NCI-H2029 (cell line): ENCODE results near the gene RAB11FIP4.
A peak's percentile ranks its signal among the peaks of the same experiment; 100 is the strongest.

ENCODE experiments used
- DNase-seq: peaks from one replicate; lab custom pipeline; 2025; lab: John Stamatoyannopoulos, UW

RAB11FIP4 gene

GRCh38 chr17:31499771-31500554 lies 108.5 kb downstream of the RAB11FIP4 start:
- no peak for DNase-seq

DNA sequence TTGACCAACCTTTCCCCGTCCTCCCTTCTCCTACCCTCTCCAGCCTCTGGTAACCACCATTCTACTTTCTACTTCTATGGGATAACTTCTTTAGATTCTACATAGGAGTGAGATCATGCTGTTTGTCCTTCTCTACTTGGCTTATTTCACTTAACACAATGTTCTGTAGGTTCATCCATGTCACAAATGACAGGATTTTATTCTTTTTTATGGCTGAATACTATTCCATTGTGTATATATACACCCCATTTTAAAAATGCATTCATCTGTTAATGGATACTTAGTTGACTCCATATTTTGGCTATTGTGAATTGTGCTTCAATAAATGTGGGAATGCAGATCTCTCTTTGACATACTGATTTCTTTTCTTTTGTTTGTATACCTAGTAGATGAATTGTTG lies 115.0 kb downstream of the RAB11FIP4 start:
- no peak for DNase-seq

- DNase-seq = no peak
These were observed 117.0 kb downstream of the RAB11FIP4 start for GRCh38 chr17:31508288-31509094.

DNA sequence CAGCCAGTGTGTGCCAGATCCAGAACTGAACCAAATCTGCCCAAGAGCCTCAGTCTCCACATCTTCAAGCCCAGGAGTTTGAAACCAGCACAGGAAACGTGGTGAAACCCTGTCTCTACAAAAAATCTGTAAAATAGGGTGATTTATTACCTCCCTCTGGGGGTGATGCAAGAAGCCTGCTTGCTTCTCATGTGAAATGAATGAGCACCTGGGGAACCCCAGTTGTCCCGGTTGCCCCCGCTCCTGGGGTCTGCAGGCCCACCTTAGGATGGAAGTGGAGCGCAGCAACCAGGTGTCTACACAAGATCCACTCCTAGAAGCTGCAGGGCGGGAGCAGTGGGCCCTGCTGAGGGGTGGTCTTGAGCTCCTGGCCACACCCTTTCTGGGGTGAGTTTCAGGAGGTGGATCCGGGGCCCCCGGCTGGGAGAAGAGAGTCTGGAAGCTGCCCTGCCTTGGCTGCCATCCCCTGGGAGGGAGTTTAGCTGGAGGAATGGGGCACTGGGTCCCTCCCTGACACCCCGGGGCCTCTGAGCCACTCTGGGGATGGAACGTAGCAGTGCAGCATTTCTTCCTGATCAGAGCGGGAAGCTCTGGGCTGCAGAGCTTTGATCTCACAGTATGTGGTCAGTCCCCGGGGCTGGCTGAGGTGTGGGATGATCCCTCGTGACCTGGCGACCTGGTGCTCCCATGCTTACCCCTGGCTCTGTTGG lies 117.8 kb downstream of the RAB11FIP4 start:
- no peak for DNase-seq

GRCh38 chr17:31509805-31510177 lies 118.3 kb downstream of the RAB11FIP4 start:
- DNase-seq = no peak

DNA sequence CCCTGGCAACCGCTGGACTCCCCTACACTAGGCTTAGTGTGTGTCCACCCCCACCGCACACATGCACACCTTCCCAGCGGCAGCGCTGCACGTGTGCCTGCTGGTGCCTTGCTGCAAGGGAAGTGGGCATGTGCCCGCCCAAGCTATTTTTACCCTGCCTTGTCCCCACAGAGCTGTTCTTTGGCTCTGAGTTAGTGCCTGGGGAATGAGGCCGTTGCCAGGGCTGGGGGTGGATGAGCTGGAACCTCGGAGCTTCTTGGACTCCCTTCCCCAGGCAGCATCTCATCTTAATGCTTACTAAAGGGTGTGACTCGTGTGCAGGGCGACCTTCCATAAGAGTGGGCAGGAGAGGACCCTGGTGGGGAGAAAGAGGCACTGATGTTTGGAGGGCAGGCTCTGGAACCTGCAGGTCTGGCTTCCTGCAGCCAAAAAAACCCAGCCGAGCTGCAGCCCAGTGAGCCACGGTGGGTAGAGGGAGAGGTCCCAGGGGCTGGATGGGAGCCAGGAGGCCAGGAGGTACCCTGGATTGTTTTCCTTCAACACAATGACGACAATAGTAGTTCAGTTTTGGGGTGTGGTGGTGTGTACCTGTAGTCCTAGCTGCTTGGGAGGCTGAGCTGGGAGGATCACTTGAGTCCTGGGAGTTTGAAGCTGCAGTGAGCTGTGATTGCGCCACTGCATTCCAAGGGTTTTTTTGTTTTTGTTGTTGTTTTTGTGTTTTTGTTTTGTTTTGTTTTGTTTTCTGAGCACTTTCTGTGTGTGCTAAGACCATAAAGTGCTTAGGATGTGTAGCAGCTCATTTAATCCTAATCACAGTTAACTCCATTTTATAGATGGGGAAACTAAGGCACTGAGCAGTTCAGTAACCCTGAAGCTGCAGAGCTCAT lies 119.1 kb downstream of the RAB11FIP4 start:
- no peak for DNase-seq

GRCh38 chr17:31511195-31511578 lies 119.7 kb downstream of the RAB11FIP4 start:
- DNase-seq = peak; percentile 91

DNA sequence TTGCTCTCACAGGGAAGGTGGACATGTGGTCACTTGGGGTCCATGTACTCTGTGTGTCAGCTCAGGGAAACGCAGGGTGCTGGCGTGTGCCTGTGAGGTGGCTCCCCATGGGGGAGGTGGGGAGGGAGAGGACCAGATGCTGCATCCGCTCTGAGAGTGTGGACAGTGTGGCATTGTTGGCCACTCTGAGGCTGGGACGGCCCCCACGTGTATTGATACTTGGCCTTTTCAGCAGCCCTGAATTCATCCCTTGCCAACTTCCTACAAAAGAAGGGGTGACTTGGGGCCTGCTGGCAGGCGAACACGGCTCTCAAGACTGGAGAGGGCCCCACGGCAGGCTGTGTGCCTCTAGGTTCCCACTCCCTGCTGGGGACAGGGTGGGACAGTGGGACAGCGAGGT lies 120.1 kb downstream of the RAB11FIP4 start:
- DNase-seq = no peak

DNA sequence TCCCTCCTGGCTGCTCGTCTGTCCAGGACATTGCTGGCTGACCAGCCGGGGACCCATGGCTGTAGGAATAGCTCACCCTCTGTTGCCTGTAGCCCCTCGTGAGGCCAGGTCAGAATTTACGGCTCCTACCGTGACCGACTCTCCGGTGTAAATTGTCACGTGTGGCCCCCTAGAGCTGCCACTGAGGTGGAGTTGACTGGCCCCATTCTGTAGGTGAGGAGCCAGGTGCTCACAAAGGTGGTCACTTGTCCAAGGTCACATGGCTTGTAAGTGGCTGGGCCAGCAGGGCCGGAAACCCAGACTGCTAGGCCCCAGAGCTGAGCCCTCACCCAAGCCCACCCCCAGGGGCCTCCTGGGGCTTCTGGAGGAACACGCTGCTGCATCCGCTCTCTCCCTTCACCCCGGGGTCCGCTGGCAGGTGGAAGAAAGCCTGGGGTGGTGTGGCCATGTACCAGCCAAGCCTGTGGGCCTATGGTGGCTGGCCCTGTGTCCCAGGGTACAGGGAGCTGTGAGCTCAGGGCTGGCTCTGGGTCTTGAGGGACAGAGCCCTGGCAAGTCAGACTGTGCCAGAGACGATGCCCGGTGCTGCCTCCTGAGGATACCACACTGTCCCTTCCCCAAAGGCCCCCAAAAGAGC lies 120.7 kb downstream of the RAB11FIP4 start:
- DNase-seq = no peak

- DNase-seq = no peak
These were observed 121.3 kb downstream of the RAB11FIP4 start for GRCh38 chr17:31512796-31513195.

- DNase-seq = no peak
These were observed 122.4 kb downstream of the RAB11FIP4 start for GRCh38 chr17:31513731-31514427.

DNA sequence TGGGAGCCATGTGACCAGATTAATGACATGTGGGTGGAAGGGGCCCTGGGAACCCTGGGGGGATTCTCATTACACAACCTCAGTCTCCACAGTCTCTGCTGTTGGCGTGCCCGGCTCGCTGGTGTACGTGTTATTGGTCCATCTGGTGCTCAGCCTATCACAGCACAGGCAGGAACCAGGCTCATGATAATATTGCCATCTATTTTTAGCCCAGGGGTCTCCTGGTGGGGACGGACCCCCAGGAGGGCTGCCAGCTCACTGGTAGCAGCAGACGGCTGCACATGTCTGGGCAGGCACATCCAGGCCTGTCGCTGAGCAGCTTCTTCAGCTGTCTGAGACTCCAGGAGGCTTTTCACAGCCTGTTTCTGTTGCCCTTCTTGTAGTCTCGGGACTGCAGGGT lies 123.8 kb downstream of the RAB11FIP4 start:
- DNase-seq = no peak

GRCh38 chr17:31517524-31517923 lies 126.0 kb downstream of the RAB11FIP4 start:
- DNase-seq = no peak

GRCh38 chr17:31518478-31518877 lies 127.0 kb downstream of the RAB11FIP4 start:
- no peak for DNase-seq

DNA sequence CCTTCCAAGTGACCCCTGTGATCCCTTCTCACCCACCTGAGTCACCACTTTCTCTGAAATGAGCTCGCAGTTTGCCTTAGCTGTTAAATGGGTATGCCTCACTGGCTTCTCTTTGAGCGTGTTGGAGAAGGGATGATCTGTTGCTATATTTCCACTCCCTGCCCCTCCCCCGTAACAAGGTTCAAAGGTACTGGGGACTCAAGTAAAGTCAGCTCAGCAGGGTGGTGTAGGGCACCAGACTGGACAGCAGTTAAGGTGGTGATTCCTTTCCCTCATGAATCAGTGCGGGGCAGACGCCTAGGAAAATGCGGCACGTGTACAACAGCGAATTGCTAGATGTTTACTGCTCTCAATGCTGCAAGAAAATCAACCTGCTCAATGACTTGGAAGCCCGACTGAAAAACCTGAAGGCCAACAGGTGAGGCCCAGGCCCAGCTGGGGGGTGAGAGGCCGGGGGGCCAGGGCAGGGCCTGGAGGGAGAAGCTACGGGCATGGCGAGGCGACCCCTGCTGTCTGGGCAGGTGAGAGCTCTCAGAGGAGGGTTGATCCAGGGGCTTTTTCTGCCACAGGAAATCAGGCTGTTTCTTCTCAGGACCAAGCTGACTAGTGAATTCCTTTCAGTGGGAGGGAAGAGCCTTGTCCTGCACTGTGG lies 130.3 kb downstream of the RAB11FIP4 start:
- DNase-seq = no peak

- DNase-seq = no peak
These were observed 130.9 kb downstream of the RAB11FIP4 start for GRCh38 chr17:31522284-31522931.

GRCh38 chr17:31522987-31523495 lies 131.6 kb downstream of the RAB11FIP4 start:
- DNase-seq = no peak

DNA sequence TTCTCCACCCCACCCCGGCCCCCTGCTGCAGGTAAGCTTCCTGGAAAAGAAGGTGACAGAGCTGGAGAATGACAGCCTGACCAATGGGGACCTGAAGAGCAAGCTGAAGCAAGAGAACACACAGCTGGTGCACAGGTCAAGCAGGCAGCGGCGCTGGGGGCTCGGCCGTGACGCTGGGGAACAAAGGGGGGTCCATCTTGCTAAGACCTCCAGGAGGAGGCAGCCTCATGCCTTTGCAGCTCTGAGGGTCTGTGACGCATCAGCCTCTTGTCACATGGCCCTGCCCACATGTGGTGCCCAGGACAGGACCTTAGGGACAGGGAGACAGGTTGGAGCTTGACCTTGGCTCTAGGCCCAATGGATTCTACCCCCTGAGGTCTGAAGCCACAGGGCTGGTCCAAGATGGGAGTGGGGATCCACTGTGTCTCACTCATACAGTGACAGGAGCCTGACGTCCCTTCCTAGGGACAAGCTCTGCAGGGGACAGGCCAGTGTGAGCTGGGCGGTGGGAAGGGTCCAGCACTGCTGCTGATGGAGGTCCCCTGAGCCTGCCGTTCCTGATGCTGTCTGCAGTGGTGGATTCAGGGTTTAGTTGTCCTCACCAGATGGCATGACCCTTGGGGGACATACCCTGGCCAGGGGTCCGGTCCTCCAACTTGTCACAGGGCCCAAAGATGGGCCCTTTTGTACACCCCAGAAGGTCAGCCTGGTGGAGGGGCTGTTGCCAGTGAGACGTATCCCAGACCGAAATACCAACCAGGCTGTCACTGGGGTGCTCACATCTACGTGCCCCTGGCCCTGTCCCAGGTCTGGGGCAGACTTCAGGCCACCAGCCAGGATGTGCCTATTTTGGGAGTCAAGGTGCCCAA lies 132.6 kb downstream of the RAB11FIP4 start:
- DNase-seq = no peak
